Esophagus muscularis mucosa (tissue), 4 donors: ENCODE results near the gene SLC38A2. TPM values are rescaled to one million over a fixed set of nuclear protein-coding genes. Genes with fewer than 3 reads are reported as not detected.

Experiments
- DNase-seq: peaks from one replicate; pipeline ENCODE4 v3.0.0-alpha.2; 2017; ENCODE audit errors: extremely low spot score
- H3K27ac ChIP-seq, 4 donors: fragments of 200-600 bp; sonication (generic); replicated peaks in 1 of 4; 1 replicate in 3 of 4; 2 replicates in 1 of 4; pipeline ENCODE4 v1.5.1; 2016 to 2019; ENCODE audit warnings: mild to moderate bottlenecking in 1 of 4
- H3K27me3 ChIP-seq, 4 donors: fragments of 200-600 bp; sonication (generic); one replicate each; pipeline versions ENCODE4 v1.5.1 to v1.6.0; 2016 to 2019
- H3K36me3 ChIP-seq, 4 donors: fragments of 200-600 bp; sonication (generic); one replicate each; pipeline ENCODE4 v1.5.1; 2016 to 2019
- H3K4me1 ChIP-seq, 4 donors: fragments of 200-600 bp; sonication (generic); one replicate each; pipeline ENCODE4 v1.5.1; 2016 to 2019
- H3K4me3 ChIP-seq, 4 donors: fragments of 200-600 bp; sonication (generic); 1 replicate in 2 of 4; 2 replicates in 2 of 4; pipeline ENCODE4 v1.5.1; 2016 to 2019; ENCODE audit warnings: mild to moderate bottlenecking in 4 of 4, moderate library complexity in 1 of 4
- H3K9me3 ChIP-seq, 4 donors: fragments of 200-600 bp; sonication (generic); 1 replicate in 3 of 4; 2 replicates in 1 of 4; pipeline ENCODE4 v1.5.1; 2016 to 2019
- CTCF ChIP-seq, 3 experiments: fragments of 200-600 bp in 2 of 3; fragments of 450-650 bp in 1 of 3; sonication (generic) in 2 of 3; IDR thresholded peaks; one replicate each; pipeline ENCODE4 v1.5.1; 2017 to 2019; ENCODE audit warnings: antibody characterized with exemption in 3 of 3, mild to moderate bottlenecking in 2 of 3, moderate library complexity in 1 of 3
- EP300 ChIP-seq: sonication (generic); formaldehyde crosslinking; IDR thresholded peaks from one replicate; pipeline ENCODE4 v1.6.1; 2017; ENCODE audit warnings: antibody characterized with exemption
- POLR2A ChIP-seq: fragments of 450-650 bp; IDR thresholded peaks from one replicate; pipeline ENCODE4 v1.6.1; 2017; ENCODE audit warnings: antibody characterized with exemption, moderate library complexity, mild to moderate bottlenecking, low read depth
- POLR2AphosphoS5 ChIP-seq, 2 donors: sonication (generic); formaldehyde crosslinking; IDR thresholded peaks; one replicate each; pipeline ENCODE4 v1.6.1; 2017; ENCODE audit warnings: antibody characterized with exemption in 2 of 2
- WGBS: methylation state at CpG from one replicate; pipeline ENCODE4 v1.1.5; 2018; 5-methylcytosine and 5-hydroxymethylcytosine counted together
- intact Hi-C: fragments of 100-400 bp; cut with DNase I; formaldehyde crosslinking; loops from one replicate; pipeline ENCODE4 v1.15.1; 2023
- total RNA-seq, 4 donors: library from RNA; depleted of rRNA; stranded (reverse); fragments of >200 nt; gene quantifications; one replicate each; pipeline versions ENCODE4 v1.1.0 to v1.2.1, GENCODE V29; 2016

Gene SLC38A2
- total RNA-seq, 4 donors from 2014 or later, result 177 to 241 (median 225) TPM

- intact Hi-C loops, result loop anchor here (10.0 kb wide), 2 partner anchors 136 to 166 kb away; no protein-coding TSS in a partner anchor
- Histone ChIP-seq H3K9me3 (no peaks in the 10 kb centered on the region), H3K4me3 (no peak overlapping the region), H3K4me1 (peaks cover 43 to 74% (median 59%) of the 10 kb centered on the region in 4 donors), H3K27ac (peak overlapping the region; percentile 5 to 99 (median 74)), H3K36me3 (no peaks in the 10 kb centered on the region), H3K27me3 (no peaks in the 10 kb centered on the region)
- WGBS, result 74% methylated on average over 2 of the region's 2 CpGs
- TF ChIP-seq POLR2AphosphoS5 (IDR thresholded peaks at IDR 0.05) (peak; percentile 23 to 69), CTCF (IDR thresholded peaks at IDR 0.05) (no peak), EP300 (peak; percentile 34)
- no peak for DNase-seq
Observed at GRCh38 chr12:46389031-46389616, 16.6 kb upstream of the SLC38A2 start.

GRCh38 chr12:46388427-46389021 lies 16.0 kb upstream of the SLC38A2 start:
- Histone ChIP-seq H3K36me3 (no peaks in the 10 kb centered on the region), H3K4me3 (no peak overlapping the region), H3K27me3 (no peaks in the 10 kb centered on the region), H3K9me3 (no peaks in the 10 kb centered on the region), H3K4me1 (peaks cover 43 to 74% (median 59%) of the 10 kb centered on the region in 4 donors), H3K27ac (peak overlapping the region; percentile 5 to 99 (median 74))
- DNase-seq, result no peak
- TF ChIP-seq POLR2A (no peak), POLR2AphosphoS5 (IDR thresholded peaks at IDR 0.05) (no peak), EP300 (no peak), CTCF (IDR thresholded peaks at IDR 0.05) (no peak)
- intact Hi-C loops, result loop anchor here (10.0 kb wide), 2 partner anchors 136 to 166 kb away; no protein-coding TSS in a partner anchor
- 77% methylated on average over 3 of the region's 3 CpGs for WGBS

GRCh38 chr12:46387670-46388069 lies 15.1 kb upstream of the SLC38A2 start:
- Histone ChIP-seq H3K27ac (peak overlapping the region; percentile 99), H3K4me3 (no peak overlapping the region), H3K4me1 (peaks cover 43 to 75% (median 61%) of the 10 kb centered on the region in 4 donors), H3K27me3 (no peaks in the 10 kb centered on the region), H3K9me3 (no peaks in the 10 kb centered on the region), H3K36me3 (no peaks in the 10 kb centered on the region)
- intact Hi-C loops, result loop anchor here (10.0 kb wide), 2 partner anchors 137 to 167 kb away; no protein-coding TSS in a partner anchor
- WGBS, result 78% methylated on average over 6 of the region's 6 CpGs
- DNase-seq, result no peak
- TF ChIP-seq EP300, result no peak
- no peak for TF ChIP-seq POLR2AphosphoS5 (IDR thresholded peaks at IDR 0.05)
- TF ChIP-seq CTCF (IDR thresholded peaks at IDR 0.05), result no peak
- no peak for TF ChIP-seq POLR2A

- WGBS, result 16% methylated on average over 7 of the region's 7 CpGs
- Histone ChIP-seq H3K27ac (peak overlapping the region; percentile 99), H3K27me3 (no peaks in the 10 kb centered on the region), H3K4me3 (peak overlapping the region; percentile 5 to 33 (median 28)), H3K36me3 (no peaks in the 10 kb centered on the region), H3K9me3 (no peaks in the 10 kb centered on the region), H3K4me1 (peaks cover 49 to 81% (median 67%) of the 10 kb centered on the region in 4 donors)
- intact Hi-C loops, result loop anchor here (10.0 kb wide), 2 partner anchors 138 to 168 kb away; no protein-coding TSS in a partner anchor
- TF ChIP-seq EP300, result no peak
- no peak for TF ChIP-seq POLR2AphosphoS5 (IDR thresholded peaks at IDR 0.05)
- TF ChIP-seq CTCF (IDR thresholded peaks at IDR 0.05), result no peak
- no peak for TF ChIP-seq POLR2A
- DNase-seq, result no peak
Observed at GRCh38 chr12:46386877-46387629, 14.5 kb upstream of the SLC38A2 start.
